ENCODE data around the gene MTA3.
A peak's percentile ranks its signal among the peaks of the same experiment; 100 is the strongest.

MTA3 gene

GRCh38 chr2:42787788-42788477 is 219.5 kb downstream of the MTA3 start:
- H3K9me3 ChIP-seq, result no peaks in the 10 kb centered on the region
- no peak overlapping the region for H3K4me3 ChIP-seq (ENCODE audit: low read depth in 1 of 2, low read length in 1 of 2)
- H3K36me3 ChIP-seq, result no peaks in the 10 kb centered on the region
- no peaks in the 10 kb centered on the region for H3K27me3 ChIP-seq
- no peak for TF ChIP-seq CTCF (IDR thresholded peaks at IDR 0.05)
- no peak overlapping the region for H3K27ac ChIP-seq
- peaks cover 7 to 8% of the 10 kb centered on the region in 2 experiments for H3K4me1 ChIP-seq (ENCODE audit: control insufficient read depth in 1 of 2, insufficient read depth in 1 of 2, low read depth in 1 of 2, low read length in 1 of 2)

- Histone ChIP-seq H3K4me3 (ENCODE audit: low read depth in 1 of 2, low read length in 1 of 2) (no peak overlapping the region), H3K27ac (no peak overlapping the region), H3K27me3 (peaks cover 5% of the 10 kb centered on the region), H3K9me3 (no peaks in the 10 kb centered on the region), H3K4me1 (ENCODE audit: control insufficient read depth in 1 of 2, insufficient read depth in 1 of 2, low read depth in 1 of 2, low read length in 1 of 2) (peaks cover 11 to 12% of the 10 kb centered on the region in 2 experiments), H3K36me3 (no peaks in the 10 kb centered on the region)
- no peak for TF ChIP-seq CTCF (IDR thresholded peaks at IDR 0.05)
Observed at GRCh38 chr2:42788478-42788793, 220.0 kb downstream of the MTA3 start.

GRCh38 chr2:42788882-42789281 is 220.4 kb downstream of the MTA3 start:
- no peak for TF ChIP-seq CTCF (IDR thresholded peaks at IDR 0.05)
- no peaks in the 10 kb centered on the region for H3K36me3 ChIP-seq
- no peaks in the 10 kb centered on the region for H3K9me3 ChIP-seq
- no peak overlapping the region for H3K27ac ChIP-seq
- H3K4me1 ChIP-seq (ENCODE audit: control insufficient read depth in 1 of 2, insufficient read depth in 1 of 2, low read depth in 1 of 2, low read length in 1 of 2), result peaks cover 16 to 17% of the 10 kb centered on the region in 2 experiments
- H3K4me3 ChIP-seq (ENCODE audit: low read depth in 1 of 2, low read length in 1 of 2), result no peak overlapping the region
- peaks cover 7% of the 10 kb centered on the region for H3K27me3 ChIP-seq

GRCh38 chr2:42789751-42790150 is 221.3 kb downstream of the MTA3 start:
- peaks cover 7% of the 10 kb centered on the region for H3K27me3 ChIP-seq
- H3K27ac ChIP-seq, result no peak overlapping the region
- H3K9me3 ChIP-seq, result no peaks in the 10 kb centered on the region

GRCh38 chr2:42791606-42792005 is 223.2 kb downstream of the MTA3 start:
- Histone ChIP-seq H3K4me1 (ENCODE audit: control insufficient read depth in 1 of 2, insufficient read depth in 1 of 2, low read depth in 1 of 2, low read length in 1 of 2) (peaks cover 16 to 26% of the 10 kb centered on the region in 2 experiments), H3K9me3 (no peaks in the 10 kb centered on the region), H3K36me3 (peaks cover 12% of the 10 kb centered on the region), H3K27ac (peak overlapping the region; percentile 79), H3K27me3 (peaks cover 7% of the 10 kb centered on the region), H3K4me3 (ENCODE audit: low read depth in 1 of 2, low read length in 1 of 2) (peak overlapping the region in 1 of 2 experiments; percentile 80)
- no peak for TF ChIP-seq CTCF (IDR thresholded peaks at IDR 0.05)

More at GRCh38 chr2:42789751-42790150, 221.3 kb downstream of the MTA3 start:
- TF ChIP-seq CTCF (IDR thresholded peaks at IDR 0.05), result no peak
- Histone ChIP-seq H3K36me3 (peaks cover 4% of the 10 kb centered on the region), H3K4me3 (ENCODE audit: low read depth in 1 of 2, low read length in 1 of 2) (no peak overlapping the region), H3K4me1 (ENCODE audit: control insufficient read depth in 1 of 2, insufficient read depth in 1 of 2, low read depth in 1 of 2, low read length in 1 of 2) (peaks cover 16 to 25% of the 10 kb centered on the region in 2 experiments)
